Purkinje cell (primary cell): ENCODE measurements around the gene PIGN. TPM values are rescaled to one million over a fixed set of nuclear protein-coding genes. Genes with fewer than 3 reads are reported as not detected.

Source experiments
- polyA plus RNA-seq: library from polyadenylated mRNA; unstranded; fragments of >200 nt; fragmentation: Nextera tagmentation; gene quantifications from 2 replicates; pipeline ENCODE4 v1.2.1, GENCODE V29; 2014

PIGN gene
- 14.2 and 15.8 TPM in 2 replicates for polyA plus RNA-seq

GRCh38 chr18:62186774-62187542 is at the start of gene PIGN, which contains the start of gene RELCH:
TSS of gene PIGN (minus strand) at chr18:62187056. CDS start at chr18:62161353, 25,703 bp downstream.
TSS of gene RELCH (plus strand) at chr18:62187255. CDS start at chr18:62187506, 251 bp downstream.

Other genes starting within 250 kb of the PIGN start
- gene RELCH, start 199 bp upstream of the PIGN start, polyA plus RNA-seq = 17.4 and 23.8 TPM in 2 replicates
- 2.3 and 3.4 TPM in 2 replicates for gene TNFRSF11A, start 138.3 kb upstream of the PIGN start, polyA plus RNA-seq